HepG2 (cell line): Measurements from ENCODE around the gene CYP2W1. TPM values are rescaled to one million over a fixed set of nuclear protein-coding genes. Genes with fewer than 3 reads are reported as not detected.

ENCODE experiments used
- ADNP ChIP-seq: sonication (generic); formaldehyde crosslinking; IDR thresholded peaks from 2 replicates; pipeline ENCODE4 v1.4.0; 2020; ENCODE audit warnings: missing genetic modification reagents
- MXD1 ChIP-seq: sonication (generic); formaldehyde crosslinking; IDR thresholded peaks from 2 replicates; pipeline ENCODE4 v1.4.0; 2020; ENCODE audit warnings: mild to moderate bottlenecking, missing genetic modification reagents
- PATZ1 ChIP-seq: sonication (generic); formaldehyde crosslinking; IDR thresholded peaks from 2 replicates; pipeline ENCODE4 v1.4.0; 2020; ENCODE audit warnings: missing genetic modification reagents
- PHF5A ChIP-seq: IDR thresholded peaks from one replicate; pipeline ENCODE4 v1.6.1; 2018; ENCODE audit warnings: low read depth, missing genetic modification reagents; ENCODE audit not compliant: unreplicated experiment
- PLRG1 ChIP-seq: fragments of 450-650 bp; conservative IDR thresholded peaks from 2 replicates; pipeline ENCODE4 v1.6.1; 2016
- SMYD3 ChIP-seq: sonication (generic); formaldehyde crosslinking; IDR thresholded peaks from 2 replicates; pipeline ENCODE4 v1.8.1; 2023; ENCODE audit warnings: mild to moderate bottlenecking, missing genetic modification reagents
- TERF1 ChIP-seq: sonication (generic); formaldehyde crosslinking; IDR thresholded peaks from 2 replicates; pipeline ENCODE4 v1.8.0; 2022; ENCODE audit warnings: mild to moderate bottlenecking, missing genetic modification reagents, moderate library complexity
- ZBTB14 ChIP-seq: sonication (generic); formaldehyde crosslinking; IDR thresholded peaks from 2 replicates; pipeline ENCODE4 v1.4.0; 2020; ENCODE audit warnings: missing genetic modification reagents
- ZBTB33 ChIP-seq: sonication (generic); formaldehyde crosslinking; IDR thresholded peaks from 2 replicates; pipeline ENCODE4 v1.4.0; 2020; ENCODE audit warnings: missing genetic modification reagents
- ZBTB7A ChIP-seq: sonication (generic); formaldehyde crosslinking; IDR thresholded peaks from 2 replicates; pipeline ENCODE4 v1.8.0; 2022; ENCODE audit warnings: mild to moderate bottlenecking, missing genetic modification reagents
- ZFP1 ChIP-seq: IDR thresholded peaks from 2 replicates; pipeline ENCODE4 v1.6.1; 2016
- ZNF276 ChIP-seq: sonication (generic); formaldehyde crosslinking; IDR thresholded peaks from 2 replicates; pipeline ENCODE4 v1.4.0; 2020; ENCODE audit warnings: mild to moderate bottlenecking, low read depth, missing genetic modification reagents
- ZNF510 ChIP-seq: sonication (generic); formaldehyde crosslinking; IDR thresholded peaks from 2 replicates; pipeline ENCODE4 v1.4.0; 2020; ENCODE audit warnings: low read depth, mild to moderate bottlenecking, missing genetic modification reagents
- ZNF513 ChIP-seq: sonication (generic); formaldehyde crosslinking; conservative IDR thresholded peaks from 2 replicates; pipeline ENCODE4 v1.5.0; 2020; ENCODE audit warnings: missing genetic modification reagents
- polyA plus RNA-seq, 8 experiments: library from polyadenylated mRNA; depleted of rRNA in 3 of 8; stranded (reverse) in 7 of 8; unstranded in 1 of 8; fragments of >200 nt; fragmentation: Illumina TruSeq in 4 of 8; extraction: Trizol in 4 of 8; gene quantifications; 2 replicates each; pipeline versions ENCODE4 v1.2.1 to v1.2.3, GENCODE V29; 2011 to 2016; ENCODE audit warnings: low read depth in 4 of 8, missing spikeins in 1 of 8, mixed read lengths in 1 of 8; ENCODE audit not compliant: insufficient read depth in 1 of 8
- total RNA-seq, 5 experiments: library from RNA; depleted of rRNA; stranded (reverse); fragments of >200 nt; fragmentation: Illumina TruSeq; extraction: Trizol; gene quantifications; 2 replicates each; pipeline ENCODE4 v1.2.3, GENCODE V29; 2016; ENCODE audit warnings: low read depth in 1 of 5

CYP2W1 gene
- total and polyA plus RNA-seq, 2 of the 13 experiments (the other 11 are each of a cell fraction or from before 2014, with no cell fraction given): 19.5 to 31.7 TPM

GRCh38 chr7:957418-958220, 25.4 kb upstream of the CYP2W1 start (continued):
- TF ChIP-seq SMYD3: peak; percentile 97; the same call in 1 of the 2 replicates
- TF ChIP-seq PHF5A (CRISPR knock-in tag): peak; percentile 36
- no peak; the same call in 1 of the 2 replicates for TF ChIP-seq ZFP1 (CRISPR knock-in tag)
- TF ChIP-seq ADNP (CRISPR knock-in tag): no peak; the same call in 1 of the 2 replicates
- no peak; the same call in 1 of the 2 replicates for TF ChIP-seq MXD1
- TF ChIP-seq ZBTB33: peak; percentile 68; the same call in 1 of the 2 replicates
- TF ChIP-seq ZNF510 (CRISPR knock-in tag): no peak
- peak; percentile 96 for TF ChIP-seq ZBTB7A (CRISPR knock-in tag)
- TF ChIP-seq PATZ1 (CRISPR knock-in tag): peak; percentile 79
- no peak for TF ChIP-seq PLRG1
- no peak for TF ChIP-seq ZNF513 (CRISPR knock-in tag)
- no peak for TF ChIP-seq TERF1 (CRISPR knock-in tag)
- 0 out of 2 replicates have a peak, but pooled peaks have one; percentile 56 for TF ChIP-seq ZBTB14 (CRISPR knock-in tag)
- peak; percentile 6 for TF ChIP-seq ZNF276
